Panc1 (cell line): Measurements from ENCODE around the gene DDX31. TPM values are rescaled to one million over a fixed set of nuclear protein-coding genes. Genes with fewer than 3 reads are reported as not detected.
"Not testable (repeated sequence)": the region's sequence is repeated elsewhere in the genome, so short reads cannot be mapped to it uniquely, and the experiment has no call there.

ENCODE experiments used
- ATAC-seq: fragments of 200-7000 bp; cut with Tn5 transposase; 2 replicates; pipeline ENCODE4 v1.9.1; 2020; ENCODE audit warnings: mild to moderate bottlenecking, moderate library complexity
- BruUV-seq: library from RNA; stranded (reverse); fragments of 400-500 nt; replicated peaks from 2 replicates; lab custom pipeline; 2021; lab: Mats Ljungman, UMichigan
- CTCF ChIA-PET: fragments of 300-600 bp; sonication (Branson Sonifier 250); formaldehyde crosslinking; loops from one replicate; lab custom pipeline; 2022; ENCODE audit warnings: antibody characterized with exemption; lab: Charles Lee
- POLR2A ChIA-PET: fragments of 300-600 bp; sonication (Branson Sonifier 250); formaldehyde crosslinking; loops from one replicate; lab custom pipeline; 2022; ENCODE audit warnings: antibody characterized with exemption; lab: Charles Lee
- DNase-seq: peaks from one replicate; pipeline ENCODE4 v3.0.0-alpha.2; 2010; ENCODE audit warnings: low read depth, low spot score
- H3K27ac ChIP-seq: 2 replicates; pipeline ENCODE4 v1.5.1; 2011; ENCODE audit warnings: mild to moderate bottlenecking, low read length, inconsistent platforms
- H3K27me3 ChIP-seq: fragments of 200-500 bp; sonication (Bioruptor generic); 2 replicates; pipeline ENCODE4 v1.6.0; 2014; ENCODE audit warnings: low read length, inconsistent platforms; ENCODE audit not compliant: control insufficient read depth, insufficient read depth
- H3K36me3 ChIP-seq: fragments of 200-500 bp; sonication (Bioruptor generic); 2 replicates; pipeline ENCODE4 v1.5.1; 2014; ENCODE audit warnings: inconsistent platforms, mild to moderate bottlenecking, low read length, moderate library complexity; ENCODE audit not compliant: control insufficient read depth, insufficient read depth
- H3K4me1 ChIP-seq: 2 replicates; pipeline ENCODE4 v1.5.1; 2011; ENCODE audit warnings: inconsistent platforms, mild to moderate bottlenecking, low read length, moderate library complexity; ENCODE audit not compliant: control insufficient read depth, insufficient read depth
- H3K4me3 ChIP-seq, 2 experiments: 2 replicates each; pipeline ENCODE4 v1.5.1; 2011 to 2012; ENCODE audit warnings: low read depth in 2 of 2, low read length in 2 of 2, mild to moderate bottlenecking in 2 of 2, inconsistent platforms in 1 of 2, moderate library complexity in 1 of 2
- H3K9me3 ChIP-seq: fragments of 200-500 bp; sonication (Bioruptor generic); 2 replicates; pipeline ENCODE4 v1.5.1; 2014; ENCODE audit warnings: low read depth, mild to moderate bottlenecking, inconsistent platforms, low read length, moderate library complexity; ENCODE audit not compliant: control insufficient read depth, insufficient read depth
- POLR2AphosphoS5 ChIP-seq: IDR thresholded peaks from 2 replicates; pipeline ENCODE4 v1.6.1; 2012; ENCODE audit warnings: mild to moderate bottlenecking, low read depth, low read length, moderate library complexity
- SIN3A ChIP-seq: IDR thresholded peaks from 2 replicates; pipeline ENCODE4 v1.6.1; 2012; ENCODE audit warnings: low read depth, mild to moderate bottlenecking, low read length, moderate library complexity, borderline replicate concordance; ENCODE audit not compliant: insufficient read depth
- TCF7L2 ChIP-seq: IDR thresholded peaks from 2 replicates; pipeline ENCODE4 v1.6.1; 2011; ENCODE audit warnings: mild to moderate bottlenecking, low read depth, low read length, inconsistent platforms
- in situ Hi-C: cut with HindIII; loops from 2 replicates; pipeline ENCODE4 v1.10.0; 2016; ENCODE audit warnings: low sequenced_read_pairs, low pct_unique_long_range_greater_than_20kb
- intact Hi-C: fragments of 100-400 bp; cut with micrococcal nuclease; formaldehyde crosslinking; loops from one replicate; pipeline ENCODE4 v1.10.0; 2022; ENCODE audit not compliant: unreplicated experiment
- total RNA-seq: library from RNA; stranded (reverse); gene quantifications from one replicate; pipeline ENCODE4 v1.2.1, GENCODE V29; 2021; ENCODE audit not compliant: unreplicated experiment
- TF ChIP-seq, protein P1 (sequence below): fragments of 450-650 bp; IDR thresholded peaks from 2 replicates; pipeline ENCODE4 v1.5.1; 2017; ENCODE audit warnings: mild to moderate bottlenecking
- TF ChIP-seq, protein P2 (sequence below), 2 experiments: IDR thresholded peaks; 2 replicates each; pipeline ENCODE4 v1.6.1; 2011 to 2012; ENCODE audit warnings: low read depth in 2 of 2, control low read depth in 1 of 2, low read length in 1 of 2, mild to moderate bottlenecking in 1 of 2, moderate library complexity in 1 of 2; ENCODE audit not compliant: insufficient read depth in 1 of 2

DDX31 gene
- total RNA-seq, 1 experiment from 2014 or later = 17.5 TPM

DNA sequence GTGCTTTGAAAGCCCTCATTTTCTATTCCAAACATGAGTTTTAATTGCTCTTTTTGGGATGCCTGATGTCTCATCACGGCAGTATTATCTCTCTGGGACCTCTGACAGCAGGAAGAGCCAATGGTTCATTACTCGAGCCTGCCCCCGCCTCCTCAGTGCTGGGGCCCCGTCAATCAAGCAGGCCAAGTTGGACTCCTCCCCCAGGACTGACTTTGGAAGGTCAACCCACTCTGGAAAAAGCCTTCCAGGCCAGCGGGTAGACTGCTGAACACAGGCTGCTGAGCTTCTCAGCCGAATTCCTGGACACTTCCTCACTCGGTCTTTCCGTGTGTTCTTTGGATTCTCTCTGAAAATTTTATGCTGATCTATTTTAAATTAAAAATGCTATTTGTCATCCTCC lies 96.9 kb downstream of the DDX31 start:
- Histone ChIP-seq H3K9me3 (no peaks in the 10 kb centered on the region), H3K27ac (no peak overlapping the region), H3K4me3 (no peak overlapping the region), H3K4me1 (no peaks in the 10 kb centered on the region), H3K36me3 (no peaks in the 10 kb centered on the region), H3K27me3 (peaks cover 2% of the 10 kb centered on the region; the same call in 1 of the 2 replicates)
- intact Hi-C loops = loop anchor here (5.0 kb wide), 1 partner anchor 161 kb away; the partner anchor contains the start of gene CFAP77
- ATAC-seq = no peak
- BruUV-seq = no TSS peak
- TF ChIP-seq POLR2AphosphoS5 (no peak), TCF7L2 (no peak), SIN3A (no peak)
- TF ChIP-seq, protein P1, sequence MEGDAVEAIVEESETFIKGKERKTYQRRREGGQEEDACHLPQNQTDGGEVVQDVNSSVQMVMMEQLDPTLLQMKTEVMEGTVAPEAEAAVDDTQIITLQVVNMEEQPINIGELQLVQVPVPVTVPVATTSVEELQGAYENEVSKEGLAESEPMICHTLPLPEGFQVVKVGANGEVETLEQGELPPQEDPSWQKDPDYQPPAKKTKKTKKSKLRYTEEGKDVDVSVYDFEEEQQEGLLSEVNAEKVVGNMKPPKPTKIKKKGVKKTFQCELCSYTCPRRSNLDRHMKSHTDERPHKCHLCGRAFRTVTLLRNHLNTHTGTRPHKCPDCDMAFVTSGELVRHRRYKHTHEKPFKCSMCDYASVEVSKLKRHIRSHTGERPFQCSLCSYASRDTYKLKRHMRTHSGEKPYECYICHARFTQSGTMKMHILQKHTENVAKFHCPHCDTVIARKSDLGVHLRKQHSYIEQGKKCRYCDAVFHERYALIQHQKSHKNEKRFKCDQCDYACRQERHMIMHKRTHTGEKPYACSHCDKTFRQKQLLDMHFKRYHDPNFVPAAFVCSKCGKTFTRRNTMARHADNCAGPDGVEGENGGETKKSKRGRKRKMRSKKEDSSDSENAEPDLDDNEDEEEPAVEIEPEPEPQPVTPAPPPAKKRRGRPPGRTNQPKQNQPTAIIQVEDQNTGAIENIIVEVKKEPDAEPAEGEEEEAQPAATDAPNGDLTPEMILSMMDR = no peak
- TF ChIP-seq, protein P2, sequence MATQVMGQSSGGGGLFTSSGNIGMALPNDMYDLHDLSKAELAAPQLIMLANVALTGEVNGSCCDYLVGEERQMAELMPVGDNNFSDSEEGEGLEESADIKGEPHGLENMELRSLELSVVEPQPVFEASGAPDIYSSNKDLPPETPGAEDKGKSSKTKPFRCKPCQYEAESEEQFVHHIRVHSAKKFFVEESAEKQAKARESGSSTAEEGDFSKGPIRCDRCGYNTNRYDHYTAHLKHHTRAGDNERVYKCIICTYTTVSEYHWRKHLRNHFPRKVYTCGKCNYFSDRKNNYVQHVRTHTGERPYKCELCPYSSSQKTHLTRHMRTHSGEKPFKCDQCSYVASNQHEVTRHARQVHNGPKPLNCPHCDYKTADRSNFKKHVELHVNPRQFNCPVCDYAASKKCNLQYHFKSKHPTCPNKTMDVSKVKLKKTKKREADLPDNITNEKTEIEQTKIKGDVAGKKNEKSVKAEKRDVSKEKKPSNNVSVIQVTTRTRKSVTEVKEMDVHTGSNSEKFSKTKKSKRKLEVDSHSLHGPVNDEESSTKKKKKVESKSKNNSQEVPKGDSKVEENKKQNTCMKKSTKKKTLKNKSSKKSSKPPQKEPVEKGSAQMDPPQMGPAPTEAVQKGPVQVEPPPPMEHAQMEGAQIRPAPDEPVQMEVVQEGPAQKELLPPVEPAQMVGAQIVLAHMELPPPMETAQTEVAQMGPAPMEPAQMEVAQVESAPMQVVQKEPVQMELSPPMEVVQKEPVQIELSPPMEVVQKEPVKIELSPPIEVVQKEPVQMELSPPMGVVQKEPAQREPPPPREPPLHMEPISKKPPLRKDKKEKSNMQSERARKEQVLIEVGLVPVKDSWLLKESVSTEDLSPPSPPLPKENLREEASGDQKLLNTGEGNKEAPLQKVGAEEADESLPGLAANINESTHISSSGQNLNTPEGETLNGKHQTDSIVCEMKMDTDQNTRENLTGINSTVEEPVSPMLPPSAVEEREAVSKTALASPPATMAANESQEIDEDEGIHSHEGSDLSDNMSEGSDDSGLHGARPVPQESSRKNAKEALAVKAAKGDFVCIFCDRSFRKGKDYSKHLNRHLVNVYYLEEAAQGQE (IDR thresholded peaks at IDR 0.05; ENCODE audit: insufficient read depth in 1 of 2, low read depth in 2 of 2, low read length in 1 of 2) = no peak
- DNase-seq = no peak
- in situ Hi-C loops = no loop called here
- POLR2A ChIA-PET = no interaction called here
- CTCF ChIA-PET = interaction anchor here (0.6 kb wide), 1 partner anchor 160 kb away, joined by 4 read pairs; no protein-coding TSS in a partner anchor

- Histone ChIP-seq H3K36me3 (no peaks in the 10 kb centered on the region), H3K9me3 (no peaks in the 10 kb centered on the region), H3K27me3 (no peaks in the 10 kb centered on the region; the same call in 1 of the 2 replicates), H3K4me3 (no peak overlapping the region), H3K4me1 (no peaks in the 10 kb centered on the region), H3K27ac (no peak overlapping the region)
- POLR2A ChIA-PET = no interaction called here
- BruUV-seq = no TSS peak
- intact Hi-C loops (loop anchor here (5.0 kb wide), 1 partner anchor 160 kb away; the partner anchor contains the start of gene CFAP77), in situ Hi-C loops (no loop called here)
- TF ChIP-seq POLR2AphosphoS5 (no peak), SIN3A (no peak), TCF7L2 (no peak)
- TF ChIP-seq, protein P1 = no peak
- TF ChIP-seq, protein P2 (IDR thresholded peaks at IDR 0.05; ENCODE audit: insufficient read depth in 1 of 2, low read depth in 2 of 2, low read length in 1 of 2) = no peak
- DNase-seq (no peak), ATAC-seq (no peak)
- CTCF ChIA-PET = interaction anchor here (0.6 kb wide), 2 partner anchors 48 to 159 kb away, joined by 4 read pairs; no protein-coding TSS in a partner anchor
Observed at GRCh38 chr9:132571806-132572600, 97.8 kb downstream of the DDX31 start.

DNA sequence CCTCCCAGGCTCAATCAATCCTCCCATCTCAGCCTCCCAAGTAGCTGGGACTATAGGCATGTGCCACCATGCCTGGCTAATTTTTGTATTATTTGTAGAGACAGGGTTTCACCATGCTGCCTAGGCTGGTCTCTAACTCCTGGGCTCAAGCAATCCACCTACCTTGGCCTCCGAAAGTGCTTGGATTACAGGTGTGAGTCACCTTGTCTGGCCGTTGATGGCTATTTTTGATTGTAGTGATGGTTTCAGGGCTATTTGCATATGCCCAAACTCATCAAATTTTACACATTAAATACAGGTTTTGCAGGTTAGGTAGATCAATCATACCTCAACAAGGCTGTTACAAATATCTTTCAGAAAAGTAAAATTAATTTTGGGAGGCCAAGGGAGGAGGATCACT lies 101.0 kb downstream of the DDX31 start:
- H3K4me3 ChIP-seq, H3K4me1 ChIP-seq, ATAC-seq, DNase-seq, H3K36me3 ChIP-seq, POLR2A ChIA-PET, BruUV-seq, CTCF ChIA-PET, H3K27me3 ChIP-seq, in situ Hi-C loops, H3K9me3 ChIP-seq, H3K27ac ChIP-seq, intact Hi-C loops: not testable (repeated sequence)
